Measurements from ENCODE around the gene MB.
A peak's percentile ranks its signal among the peaks of the same experiment; 100 is the strongest.

MB gene

GRCh38 chr22:35568751-35569739 is 48.1 kb downstream of the MB start:
- no peak for FAIRE-seq

GRCh38 chr22:35567351-35568141 is 49.6 kb downstream of the MB start:
- FAIRE-seq: no peak

GRCh38 chr22:35564975-35565867 is 51.9 kb downstream of the MB start:
- FAIRE-seq: no peak

DNA sequence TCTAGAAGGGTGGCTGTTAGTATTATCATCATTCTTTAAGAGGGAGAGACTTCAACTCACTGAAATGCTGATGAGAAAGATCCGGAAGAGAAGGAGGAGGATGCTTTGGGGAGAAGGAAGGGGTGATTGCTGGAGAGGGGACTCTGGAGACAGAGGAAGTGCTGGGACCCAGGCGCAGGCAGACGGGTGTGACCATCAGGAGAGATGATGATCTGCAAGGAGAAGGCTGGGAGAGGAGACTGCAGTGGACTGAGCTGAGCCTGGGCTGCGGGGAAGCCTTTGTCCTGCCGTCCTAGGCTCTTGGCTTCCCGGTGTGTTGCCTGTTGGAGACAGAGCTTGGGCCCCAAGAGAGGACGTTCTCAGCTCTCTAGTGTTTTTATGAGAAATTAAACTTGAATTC is 53.9 kb downstream of the MB start:
- no peak for FAIRE-seq

GRCh38 chr22:35561796-35562526 is 55.2 kb downstream of the MB start:
- no peak for FAIRE-seq

DNA sequence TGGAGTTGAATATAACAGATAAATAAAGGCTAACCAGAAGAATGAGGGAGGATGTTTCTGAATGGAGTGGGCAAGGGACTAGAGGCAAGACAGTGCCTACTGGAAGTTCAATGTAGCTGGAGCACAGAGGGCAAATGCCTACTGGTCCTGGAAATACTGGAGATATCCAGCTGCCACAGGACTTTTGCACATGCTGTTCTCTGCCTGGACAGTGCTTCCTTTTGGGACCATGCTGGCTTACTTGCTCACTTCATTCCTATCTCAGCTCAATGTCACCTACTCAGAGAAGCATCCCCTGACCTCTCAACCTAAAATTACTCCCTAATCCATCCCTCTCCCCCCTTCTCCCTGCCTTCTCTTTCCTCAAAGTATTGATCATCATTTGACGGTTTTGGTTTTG is 56.3 kb downstream of the MB start:
- FAIRE-seq: no peak

DNA sequence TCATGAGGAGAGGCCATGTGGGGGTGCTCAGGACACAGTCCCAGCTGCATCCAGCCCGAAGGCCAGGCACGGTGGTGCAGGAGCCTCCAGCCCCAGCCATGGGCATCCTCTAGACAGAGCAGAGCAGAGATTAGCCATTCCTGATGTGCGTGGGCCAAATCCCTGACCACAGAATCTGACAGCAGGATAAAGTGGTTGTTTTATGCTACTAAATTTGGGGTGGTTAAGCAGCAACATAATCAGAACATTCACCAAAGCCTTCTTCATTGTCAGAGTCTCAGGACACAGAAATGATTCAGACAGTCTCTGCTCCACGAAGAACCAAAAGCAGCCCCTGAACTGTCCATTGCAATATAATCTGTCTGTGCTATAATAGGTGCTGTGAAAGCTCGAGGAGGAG is 56.8 kb downstream of the MB start:
- no peak for FAIRE-seq

DNA sequence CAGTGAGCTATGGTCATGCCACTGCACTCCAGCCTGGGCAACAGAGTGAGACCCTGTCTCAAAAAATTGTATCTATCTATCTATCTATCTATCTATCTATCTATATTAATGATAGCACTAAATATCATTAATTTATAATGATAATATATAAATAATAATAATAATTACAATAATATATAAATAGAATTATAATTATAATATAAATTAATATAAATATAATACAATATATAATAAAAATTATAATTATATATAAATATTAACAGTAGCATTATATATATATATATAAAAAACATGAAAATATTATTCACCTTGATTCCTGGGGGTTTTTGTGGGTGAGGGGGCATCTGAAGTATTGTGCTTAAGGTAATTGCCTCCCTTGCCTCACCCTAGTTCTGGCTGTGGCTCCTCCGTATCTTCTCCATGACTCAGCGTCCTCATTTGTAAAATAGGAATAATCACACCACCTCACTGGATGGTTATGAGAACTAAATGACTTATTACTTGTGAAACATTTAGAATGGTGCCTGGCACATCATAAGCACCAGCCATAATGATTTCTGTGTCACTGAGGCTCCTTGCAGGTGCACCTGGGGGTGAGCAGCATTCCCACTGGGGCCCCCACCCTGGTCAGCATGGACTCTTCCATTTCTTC is 57.6 kb downstream of the MB start:
- peak; percentile 92 for FAIRE-seq

- FAIRE-seq: no peak
Measured at GRCh38 chr22:35558719-35559118, 58.4 kb downstream of the MB start.

GRCh38 chr22:35558031-35558430 is 59.1 kb downstream of the MB start:
- no peak for FAIRE-seq

Data from G401.6 (cell line).